22Rv1 (cell line): ENCODE results near the gene STK11IP.
A peak's percentile ranks its signal among the peaks of the same experiment; 100 is the strongest.

Experiments used
- H3K27ac ChIP-seq: fragments of 450-650 bp; 2 replicates; pipeline ENCODE4 v1.5.1; 2017
- CTCF ChIP-seq: fragments of 450-650 bp; IDR thresholded peaks from 2 replicates; pipeline ENCODE4 v1.5.1; 2017; ENCODE audit warnings: mild to moderate bottlenecking
- ZFX ChIP-seq: fragments of 450-650 bp; IDR thresholded peaks from 2 replicates; pipeline ENCODE4 v1.6.1; 2017; ENCODE audit warnings: antibody characterized with exemption, borderline replicate concordance

Gene STK11IP

GRCh38 chr2:219621935-219622334 lies 24.3 kb downstream of the STK11IP start:
- TF ChIP-seq ZFX (no peak), CTCF (no peak)
- H3K27ac ChIP-seq: no peak overlapping the region

- no peak overlapping the region for H3K27ac ChIP-seq
- no peak for TF ChIP-seq CTCF
- TF ChIP-seq ZFX: no peak
These were observed 24.8 kb downstream of the STK11IP start for GRCh38 chr2:219622472-219622871.

GRCh38 chr2:219624565-219624964 lies 26.9 kb downstream of the STK11IP start:
- TF ChIP-seq ZFX (no peak), CTCF (no peak)
- H3K27ac ChIP-seq: no peak overlapping the region

- TF ChIP-seq CTCF (no peak), ZFX (no peak)
- H3K27ac ChIP-seq: no peak overlapping the region
These were observed 27.5 kb downstream of the STK11IP start for GRCh38 chr2:219625179-219625578.

GRCh38 chr2:219626540-219626939 lies 28.9 kb downstream of the STK11IP start:
- no peak overlapping the region for H3K27ac ChIP-seq
- TF ChIP-seq ZFX: no peak
- TF ChIP-seq CTCF: no peak

- TF ChIP-seq ZFX (no peak), CTCF (peak; percentile 42)
- H3K27ac ChIP-seq: no peak within 1 kb of the TSS
These were observed 29.7 kb downstream of the STK11IP start, which contains the start of gene SLC4A3 for GRCh38 chr2:219627103-219628100. Gene SLC4A3 (plus strand): TSS chr2:219627630. CDS start chr2:219627993, 363 bp downstream.
